ENCODE results near the gene DCC.

- TF ChIP-seq EZH2phosphoT487 (IDR thresholded peaks at IDR 0.05; ENCODE audit: low read length), result no peak
- TF ChIP-seq CTCF (IDR thresholded peaks at IDR 0.05; ENCODE audit: low read length), result no peak
- no peak for TF ChIP-seq EZH2 (optimal IDR thresholded peaks at IDR 0.05; ENCODE audit: low read depth, low read length)
These were observed 36.1 kb downstream of the DCC start for GRCh38 chr18:52376104-52376503.

Measured in MM.1S (cell line).